HL-60 (cell line): ENCODE measurements around the gene AKAP12.

Experiments
- DNase-seq, 2 experiments: peaks; one replicate each; pipeline ENCODE4 v3.0.0-alpha.2; 2010 to 2020; ENCODE audit warnings: low read depth in 1 of 2, low spot score in 1 of 2
- H3K27ac ChIP-seq: fragments of 250-450 bp; sonication (Bioruptor Pico); replicated peaks from 2 replicates; pipeline ENCODE4 v1.5.1; 2020; ENCODE audit warnings: mild to moderate bottlenecking, moderate library complexity
- H3K27me3 ChIP-seq: fragments of 250-450 bp; sonication (Bioruptor Pico); 2 replicates; pipeline ENCODE4 v1.5.1; 2021; ENCODE audit warnings: mild to moderate bottlenecking, moderate library complexity; ENCODE audit not compliant: insufficient read depth, poor library complexity, severe bottlenecking
- H3K4me3 ChIP-seq: replicated peaks from 2 replicates; pipeline ENCODE4 v1.5.1; 2011; ENCODE audit warnings: mild to moderate bottlenecking, control low read depth, low read length; ENCODE audit not compliant: insufficient read depth
- CTCF ChIP-seq: IDR thresholded peaks from one replicate; pipeline ENCODE4 v1.5.1; 2011; ENCODE audit warnings: low read length, control low read depth, inconsistent platforms; ENCODE audit not compliant: insufficient read depth
- GABPA ChIP-seq: IDR thresholded peaks from 2 replicates; pipeline ENCODE4 v1.6.1; 2012; ENCODE audit warnings: low read depth
- POLR2AphosphoS5 ChIP-seq: IDR thresholded peaks from 2 replicates; pipeline ENCODE4 v1.6.1; 2012; ENCODE audit warnings: low read depth
- REST ChIP-seq: IDR thresholded peaks from 2 replicates; pipeline ENCODE4 v1.6.1; 2012; ENCODE audit warnings: low read depth; ENCODE audit not compliant: insufficient replicate concordance
- SPI1 ChIP-seq: IDR thresholded peaks from 2 replicates; pipeline ENCODE4 v1.6.1; 2012; ENCODE audit warnings: low read depth, mild to moderate bottlenecking, borderline replicate concordance

AKAP12 gene

GRCh38 chr6:151240791-151241642, 1.2 kb downstream of the AKAP12 start:
- H3K27ac ChIP-seq, result no peak overlapping the region

GRCh38 chr6:151241853-151242252, 2.1 kb downstream of the AKAP12 start:
- DNase-seq, result no peak
- Histone ChIP-seq H3K27me3 (peaks cover 46% of the 10 kb centered on the region), H3K4me3 (no peak overlapping the region), H3K27ac (no peak overlapping the region)
- TF ChIP-seq CTCF, result no peak
- TF ChIP-seq SPI1, result no peak
- TF ChIP-seq GABPA, result no peak
- TF ChIP-seq REST, result no peak
- TF ChIP-seq POLR2AphosphoS5, result no peak

More at GRCh38 chr6:151240791-151241642, 1.2 kb downstream of the AKAP12 start:
- Histone ChIP-seq H3K27me3 (peaks cover 46% of the 10 kb centered on the region), H3K4me3 (no peak overlapping the region)
- no peak for DNase-seq
- TF ChIP-seq CTCF, result no peak
- TF ChIP-seq GABPA, result no peak
- TF ChIP-seq REST, result no peak

- peaks cover 46% of the 10 kb centered on the region for H3K27me3 ChIP-seq
- no peak overlapping the region for H3K4me3 ChIP-seq
- TF ChIP-seq SPI1, result no peak
- TF ChIP-seq GABPA, result no peak
- TF ChIP-seq POLR2AphosphoS5, result no peak
- no peak for TF ChIP-seq REST
- TF ChIP-seq CTCF, result no peak
- no peak for DNase-seq
- H3K27ac ChIP-seq, result no peak overlapping the region
Observed at GRCh38 chr6:151242420-151242861, 2.7 kb downstream of the AKAP12 start.
